Measurements from ENCODE around the gene EME2.
A peak's percentile ranks its signal among the peaks of the same experiment; 100 is the strongest.

Gene EME2

DNA sequence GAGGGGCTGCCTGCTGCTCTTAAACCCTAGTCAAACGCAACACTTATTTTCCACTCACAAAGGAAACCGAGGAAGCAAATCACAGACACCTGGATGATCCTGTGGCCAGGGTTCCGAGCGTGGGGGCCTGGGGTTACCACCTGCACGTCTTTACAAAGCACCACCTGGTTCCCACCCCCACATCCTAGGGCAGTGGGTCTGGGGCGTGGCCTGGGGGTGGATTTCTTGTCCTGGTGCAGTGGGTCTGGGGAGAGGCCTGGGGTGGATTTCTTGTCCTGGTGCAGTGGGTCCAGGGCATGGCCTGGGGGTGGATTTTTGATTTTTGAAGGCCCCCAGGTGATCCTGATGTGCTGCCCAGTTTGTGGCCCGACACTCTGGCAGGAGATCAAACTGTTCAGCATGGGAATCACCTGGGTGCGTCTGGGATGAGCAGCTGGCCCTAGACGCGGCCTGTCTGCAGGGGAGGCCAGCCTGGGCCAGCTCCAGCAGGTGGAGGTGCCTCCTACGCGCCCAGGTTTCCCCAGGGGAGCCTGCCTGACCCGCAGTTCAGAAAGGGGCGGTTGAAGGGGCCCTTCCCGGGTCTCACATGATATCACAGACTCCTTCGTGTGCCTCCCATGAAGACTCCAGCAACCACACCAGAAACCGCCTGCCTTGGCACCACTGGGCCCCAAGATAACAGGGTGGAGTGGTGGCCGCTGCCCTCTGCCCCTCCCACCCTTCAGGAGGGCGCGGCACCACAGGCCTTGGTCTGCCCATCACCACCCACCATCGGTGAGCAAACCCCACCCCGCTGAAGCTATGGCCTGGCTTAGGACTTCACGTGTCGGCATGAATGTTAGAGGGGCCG, 47.7 kb downstream of the EME2 start:
- TF ChIP-seq EGR1 (IDR thresholded peaks at IDR 0.05) (no peak), FOXM1 (IDR thresholded peaks at IDR 0.05; ENCODE audit: borderline replicate concordance, low read depth) (no peak), NFIC (IDR thresholded peaks at IDR 0.05) (no peak)

DNA sequence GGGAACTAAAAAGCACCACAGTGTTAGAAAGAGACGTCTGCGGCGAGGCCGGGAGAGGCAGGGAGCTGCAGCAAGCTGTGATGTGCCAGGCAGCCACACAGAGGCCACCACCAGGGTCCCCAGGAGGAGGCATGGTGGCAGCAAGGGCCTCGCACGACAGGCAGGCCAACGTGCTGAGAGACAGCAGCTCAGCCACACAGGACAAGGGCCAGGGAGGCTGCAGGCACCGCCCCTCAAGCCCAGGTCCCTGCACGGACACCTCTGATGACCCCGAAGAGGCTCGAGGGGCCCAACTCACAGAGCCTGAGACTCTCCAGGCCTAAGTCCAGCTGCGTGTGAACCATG, 48.3 kb downstream of the EME2 start:
- TF ChIP-seq YY1 (IDR thresholded peaks at IDR 0.05; ENCODE audit: low read depth), result no peak
- TF ChIP-seq NFIC (IDR thresholded peaks at IDR 0.05), result no peak
- no peak for TF ChIP-seq TCF12 (IDR thresholded peaks at IDR 0.05; ENCODE audit: low read depth)
- TF ChIP-seq EGR1 (IDR thresholded peaks at IDR 0.05), result no peak
- TF ChIP-seq, protein P1, sequence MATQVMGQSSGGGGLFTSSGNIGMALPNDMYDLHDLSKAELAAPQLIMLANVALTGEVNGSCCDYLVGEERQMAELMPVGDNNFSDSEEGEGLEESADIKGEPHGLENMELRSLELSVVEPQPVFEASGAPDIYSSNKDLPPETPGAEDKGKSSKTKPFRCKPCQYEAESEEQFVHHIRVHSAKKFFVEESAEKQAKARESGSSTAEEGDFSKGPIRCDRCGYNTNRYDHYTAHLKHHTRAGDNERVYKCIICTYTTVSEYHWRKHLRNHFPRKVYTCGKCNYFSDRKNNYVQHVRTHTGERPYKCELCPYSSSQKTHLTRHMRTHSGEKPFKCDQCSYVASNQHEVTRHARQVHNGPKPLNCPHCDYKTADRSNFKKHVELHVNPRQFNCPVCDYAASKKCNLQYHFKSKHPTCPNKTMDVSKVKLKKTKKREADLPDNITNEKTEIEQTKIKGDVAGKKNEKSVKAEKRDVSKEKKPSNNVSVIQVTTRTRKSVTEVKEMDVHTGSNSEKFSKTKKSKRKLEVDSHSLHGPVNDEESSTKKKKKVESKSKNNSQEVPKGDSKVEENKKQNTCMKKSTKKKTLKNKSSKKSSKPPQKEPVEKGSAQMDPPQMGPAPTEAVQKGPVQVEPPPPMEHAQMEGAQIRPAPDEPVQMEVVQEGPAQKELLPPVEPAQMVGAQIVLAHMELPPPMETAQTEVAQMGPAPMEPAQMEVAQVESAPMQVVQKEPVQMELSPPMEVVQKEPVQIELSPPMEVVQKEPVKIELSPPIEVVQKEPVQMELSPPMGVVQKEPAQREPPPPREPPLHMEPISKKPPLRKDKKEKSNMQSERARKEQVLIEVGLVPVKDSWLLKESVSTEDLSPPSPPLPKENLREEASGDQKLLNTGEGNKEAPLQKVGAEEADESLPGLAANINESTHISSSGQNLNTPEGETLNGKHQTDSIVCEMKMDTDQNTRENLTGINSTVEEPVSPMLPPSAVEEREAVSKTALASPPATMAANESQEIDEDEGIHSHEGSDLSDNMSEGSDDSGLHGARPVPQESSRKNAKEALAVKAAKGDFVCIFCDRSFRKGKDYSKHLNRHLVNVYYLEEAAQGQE (IDR thresholded peaks at IDR 0.05; ENCODE audit: low read depth), result no peak
- no peak for TF ChIP-seq RAD21 (IDR thresholded peaks at IDR 0.05; ENCODE audit: low read depth)
- no peak for TF ChIP-seq CREB1 (IDR thresholded peaks at IDR 0.05; ENCODE audit: low read depth)
- TF ChIP-seq, protein P2, sequence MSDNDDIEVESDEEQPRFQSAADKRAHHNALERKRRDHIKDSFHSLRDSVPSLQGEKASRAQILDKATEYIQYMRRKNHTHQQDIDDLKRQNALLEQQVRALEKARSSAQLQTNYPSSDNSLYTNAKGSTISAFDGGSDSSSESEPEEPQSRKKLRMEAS (IDR thresholded peaks at IDR 0.05), result no peak
- no peak for TF ChIP-seq TEAD4 (IDR thresholded peaks at IDR 0.05)

DNA sequence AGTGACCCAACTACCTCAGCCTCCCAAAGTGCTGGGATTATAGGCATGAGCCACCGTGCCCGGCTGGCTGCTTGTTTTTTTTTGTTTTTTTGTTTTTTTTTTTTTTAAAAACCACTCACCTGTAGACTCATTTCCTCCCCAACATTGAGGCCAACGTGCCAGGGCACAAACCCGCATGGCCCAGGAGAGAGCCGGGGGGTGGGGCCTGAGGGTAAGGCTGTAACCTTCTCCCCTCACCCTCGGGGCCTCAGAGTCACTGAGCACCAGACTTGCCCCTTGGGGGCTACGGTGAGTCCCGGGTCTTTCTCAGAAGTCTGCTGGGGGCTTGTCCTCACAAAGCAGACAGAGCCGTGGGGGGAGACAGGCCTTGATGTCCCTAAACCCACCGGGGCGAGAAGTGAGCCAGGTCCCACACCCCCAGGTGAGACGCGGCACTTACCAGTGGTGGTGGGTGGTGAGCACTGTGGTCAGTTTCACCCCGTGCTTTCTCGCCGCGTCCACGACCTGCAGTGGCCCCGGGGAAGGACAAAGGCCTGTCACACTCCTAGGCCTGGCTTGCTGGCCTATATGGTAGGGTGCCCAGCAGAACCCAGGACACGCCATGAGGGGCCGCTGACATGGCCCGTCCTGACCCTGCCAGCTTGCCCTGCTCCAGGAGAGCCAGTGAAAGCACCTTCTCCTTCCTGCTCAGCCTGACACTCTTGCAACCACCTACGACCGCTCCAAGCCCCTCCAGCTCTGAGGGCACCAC, 49.4 kb downstream of the EME2 start:
- no peak for TF ChIP-seq TCF12 (IDR thresholded peaks at IDR 0.05; ENCODE audit: low read depth)
- no peak for TF ChIP-seq CREB1 (IDR thresholded peaks at IDR 0.05; ENCODE audit: low read depth)
- TF ChIP-seq FOXM1 (IDR thresholded peaks at IDR 0.05; ENCODE audit: borderline replicate concordance, low read depth), result no peak
- no peak for TF ChIP-seq CEBPB (IDR thresholded peaks at IDR 0.05)
- TF ChIP-seq, protein P3, sequence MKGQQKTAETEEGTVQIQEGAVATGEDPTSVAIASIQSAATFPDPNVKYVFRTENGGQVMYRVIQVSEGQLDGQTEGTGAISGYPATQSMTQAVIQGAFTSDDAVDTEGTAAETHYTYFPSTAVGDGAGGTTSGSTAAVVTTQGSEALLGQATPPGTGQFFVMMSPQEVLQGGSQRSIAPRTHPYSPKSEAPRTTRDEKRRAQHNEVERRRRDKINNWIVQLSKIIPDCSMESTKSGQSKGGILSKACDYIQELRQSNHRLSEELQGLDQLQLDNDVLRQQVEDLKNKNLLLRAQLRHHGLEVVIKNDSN (IDR thresholded peaks at IDR 0.05), result no peak
- no peak for TF ChIP-seq YY1 (IDR thresholded peaks at IDR 0.05; ENCODE audit: low read depth)
- no peak for TF ChIP-seq ZBTB7A (IDR thresholded peaks at IDR 0.05; ENCODE audit: low read depth)
- no peak for TF ChIP-seq TAF1 (IDR thresholded peaks at IDR 0.05; ENCODE audit: low read depth)

DNA sequence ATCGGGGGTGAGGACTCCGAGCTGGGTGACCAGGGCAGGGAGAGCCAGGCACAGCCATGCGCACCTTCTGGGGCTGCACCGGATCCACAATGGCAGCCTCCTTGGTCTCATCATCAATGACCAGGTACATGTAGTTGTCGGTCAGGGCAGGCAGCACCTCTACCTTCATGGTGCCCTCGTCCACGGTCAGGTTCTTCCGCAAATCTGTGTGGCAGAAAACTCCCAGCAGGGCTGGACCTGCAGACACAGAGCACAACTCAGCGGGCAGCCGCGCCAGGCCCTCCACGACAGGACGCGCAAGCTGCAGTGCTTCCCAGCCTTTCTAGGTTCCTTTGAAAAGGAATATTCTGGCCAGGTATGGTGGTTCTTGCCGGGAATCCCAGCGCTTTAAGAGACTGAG, 50.2 kb downstream of the EME2 start:
- TF ChIP-seq TAF1 (IDR thresholded peaks at IDR 0.05; ENCODE audit: low read depth) (no peak), NFIC (IDR thresholded peaks at IDR 0.05) (no peak), CREB1 (IDR thresholded peaks at IDR 0.05; ENCODE audit: low read depth) (no peak), TCF12 (IDR thresholded peaks at IDR 0.05; ENCODE audit: low read depth) (no peak), RAD21 (IDR thresholded peaks at IDR 0.05; ENCODE audit: low read depth) (no peak)
- TF ChIP-seq, protein P3 (IDR thresholded peaks at IDR 0.05), result no peak

DNA sequence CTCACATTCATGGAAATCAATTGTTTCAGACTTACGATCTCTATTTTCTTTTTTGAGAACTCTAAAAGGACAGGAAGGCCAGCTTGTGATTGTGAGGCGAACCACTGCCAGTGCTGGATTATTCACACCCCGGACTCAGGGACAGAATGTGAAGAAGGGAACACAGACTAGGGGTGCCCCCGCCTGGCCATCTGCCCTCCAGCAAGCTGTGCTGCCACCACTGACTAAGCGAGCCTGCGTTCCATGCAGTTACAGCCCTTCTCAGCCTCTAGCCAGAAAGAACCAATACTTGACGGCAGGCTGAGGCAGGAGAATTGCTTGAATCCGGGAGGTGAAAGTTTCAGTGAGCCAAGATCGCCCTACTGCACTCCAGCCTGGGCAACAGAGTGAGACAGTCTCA, 51.2 kb downstream of the EME2 start:
- peak; percentile 17; the same call in 1 of the 2 replicates for TF ChIP-seq RAD21 (IDR thresholded peaks at IDR 0.05; ENCODE audit: low read depth)
- TF ChIP-seq, protein P2 (IDR thresholded peaks at IDR 0.05), result no peak

DNA sequence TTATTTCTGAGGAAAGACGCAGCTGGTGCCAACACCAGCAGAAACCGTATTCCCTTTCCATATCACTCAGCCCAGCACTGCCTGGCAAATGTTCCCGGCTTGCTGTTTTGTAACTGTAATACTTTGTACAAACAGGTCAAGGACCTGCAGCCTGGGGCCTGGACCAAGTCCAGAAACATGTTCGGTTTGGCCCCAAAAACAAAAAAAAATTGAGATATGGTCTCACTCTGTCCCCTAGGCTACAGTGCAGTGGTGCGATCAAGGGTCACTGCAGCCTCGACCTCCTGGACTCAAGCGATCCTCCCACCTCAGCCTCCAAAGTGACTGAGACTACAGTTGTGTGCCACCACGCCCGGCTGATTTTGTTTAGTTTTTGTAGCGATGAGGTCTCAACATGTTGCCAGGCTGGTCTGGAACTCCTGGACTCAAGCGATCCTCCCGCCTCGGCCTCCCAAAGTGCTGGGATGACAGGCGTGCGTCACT, 52.8 kb downstream of the EME2 start:
- no peak for TF ChIP-seq CREB1 (IDR thresholded peaks at IDR 0.05; ENCODE audit: low read depth)
- TF ChIP-seq EGR1 (IDR thresholded peaks at IDR 0.05), result no peak
- TF ChIP-seq RAD21 (IDR thresholded peaks at IDR 0.05; ENCODE audit: low read depth), result no peak
- TF ChIP-seq TCF12 (IDR thresholded peaks at IDR 0.05; ENCODE audit: low read depth), result no peak
- TF ChIP-seq, protein P2 (IDR thresholded peaks at IDR 0.05), result no peak

Measured in Ishikawa (cell line).